ENCODE measurements around the gene MAGOH.
"Not testable (repeated sequence)": the region's sequence is repeated elsewhere in the genome, so short reads cannot be mapped to it uniquely, and the experiment has no call there.

MAGOH gene

DNA sequence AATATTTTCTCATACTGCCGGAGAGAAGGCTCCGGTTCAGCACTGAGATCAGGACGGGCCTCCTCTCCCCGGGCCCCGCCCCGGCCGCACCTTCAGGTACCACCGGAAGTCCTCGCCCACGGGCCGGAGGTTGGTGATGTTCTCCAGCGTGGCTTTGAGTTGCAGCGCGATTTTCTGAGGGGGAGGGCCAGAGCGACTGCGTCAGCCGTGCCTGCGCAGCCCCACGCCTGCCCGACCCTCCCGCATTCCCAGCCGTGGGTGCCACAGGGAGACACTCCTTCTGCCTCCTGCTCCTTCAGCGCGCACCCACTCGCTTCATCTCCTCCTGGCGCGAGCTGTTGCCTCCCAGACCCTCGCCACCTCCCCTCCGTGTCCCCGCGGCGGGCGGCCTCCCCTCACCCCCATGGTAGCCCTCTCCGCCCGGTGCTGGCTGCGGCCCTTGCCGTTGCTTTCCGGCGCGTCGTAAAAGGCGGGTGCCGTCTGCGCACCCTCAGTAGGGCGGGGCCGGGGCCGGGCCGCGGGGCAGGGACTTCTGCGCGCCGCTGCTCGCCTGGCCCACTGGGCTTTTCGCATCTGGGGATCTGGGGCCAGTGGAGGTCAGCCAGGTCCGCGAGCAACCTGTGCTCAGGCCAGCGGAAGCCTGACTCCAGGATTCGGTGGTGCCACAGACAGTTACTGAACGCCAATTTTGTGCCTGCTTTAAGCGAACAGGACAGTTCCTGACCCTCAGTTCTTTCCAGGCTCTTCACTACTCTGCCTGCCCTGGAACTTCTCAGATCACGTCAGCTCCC is 18.0 kb downstream of the MAGOH start, which contains the start of gene CZIB:
CZIB (minus strand) TSS at position 464 of the 791 bp plus-strand sequence; CDS start at position 405, 59 bp downstream.
- peak; percentile 93 for DNase-seq (ENCODE audit: low spot score)

DNA sequence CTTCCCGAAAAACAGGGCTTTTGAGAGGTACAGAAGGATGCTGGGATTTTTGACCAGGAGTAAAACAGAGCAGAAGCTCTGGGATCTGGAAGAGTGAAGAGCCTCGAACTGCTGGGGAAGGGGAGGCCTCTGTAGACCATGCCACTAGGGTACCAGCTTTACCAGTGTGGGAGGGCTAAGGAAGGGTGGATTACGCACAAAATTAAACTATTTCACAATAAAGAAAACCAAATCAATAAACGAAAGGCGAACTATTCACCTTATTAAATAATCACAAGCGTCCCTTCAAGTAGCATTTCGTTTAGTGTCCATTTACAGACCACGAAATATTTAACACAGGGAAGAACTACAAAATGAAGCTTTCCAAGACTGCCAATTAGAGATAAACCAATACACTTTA is 18.6 kb downstream of the MAGOH start:
- no peak for DNase-seq (ENCODE audit: low spot score)

DNA sequence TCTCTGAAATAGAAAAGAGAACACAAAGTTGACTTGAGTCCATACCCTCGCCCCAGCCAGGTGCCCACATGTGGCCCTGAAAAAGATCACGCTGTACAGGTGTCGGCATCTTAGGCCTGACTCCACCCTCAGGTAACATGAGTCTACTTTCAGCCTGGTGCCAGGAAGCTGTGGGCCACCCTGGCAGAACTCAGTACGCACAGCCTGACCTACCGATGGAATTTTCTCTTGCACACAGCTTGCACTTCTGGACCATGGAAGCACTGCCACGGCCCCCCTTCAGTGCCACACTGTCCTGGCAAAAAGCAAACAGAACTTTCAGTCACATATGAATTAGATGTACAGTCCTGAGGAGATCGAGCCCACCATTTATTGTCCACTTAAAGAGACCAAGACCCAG is 20.1 kb downstream of the MAGOH start:
- no peak for DNase-seq (ENCODE audit: low spot score)

DNA sequence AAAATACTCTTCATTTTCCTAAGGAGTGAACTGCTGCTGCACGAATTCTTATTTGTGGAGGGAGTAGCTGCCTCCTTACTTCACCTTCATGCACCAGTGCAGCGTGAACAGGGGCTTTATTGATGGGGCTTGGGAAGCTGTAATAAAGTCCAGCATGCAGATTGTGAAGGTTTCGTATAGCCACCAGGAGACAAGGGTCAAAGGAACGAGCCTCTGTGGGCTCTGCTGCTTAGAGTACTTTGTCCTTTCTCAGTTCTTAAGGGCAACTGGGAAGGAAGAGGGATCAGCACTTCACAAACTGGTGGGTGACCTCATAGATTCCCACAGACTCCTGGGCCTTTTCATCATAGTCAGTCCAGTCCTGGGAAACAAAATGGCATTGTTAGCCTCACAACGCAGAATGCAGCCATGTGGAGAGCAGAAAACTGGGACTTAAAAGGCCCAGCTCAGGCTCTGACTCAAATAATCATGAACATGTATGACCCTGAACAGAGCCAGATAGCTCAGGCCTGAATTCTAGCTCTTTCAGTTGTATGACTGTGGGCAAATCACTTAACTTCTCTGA is 23.9 kb downstream of the MAGOH start:
- DNase-seq (ENCODE audit: low spot score) = no peak

DNA sequence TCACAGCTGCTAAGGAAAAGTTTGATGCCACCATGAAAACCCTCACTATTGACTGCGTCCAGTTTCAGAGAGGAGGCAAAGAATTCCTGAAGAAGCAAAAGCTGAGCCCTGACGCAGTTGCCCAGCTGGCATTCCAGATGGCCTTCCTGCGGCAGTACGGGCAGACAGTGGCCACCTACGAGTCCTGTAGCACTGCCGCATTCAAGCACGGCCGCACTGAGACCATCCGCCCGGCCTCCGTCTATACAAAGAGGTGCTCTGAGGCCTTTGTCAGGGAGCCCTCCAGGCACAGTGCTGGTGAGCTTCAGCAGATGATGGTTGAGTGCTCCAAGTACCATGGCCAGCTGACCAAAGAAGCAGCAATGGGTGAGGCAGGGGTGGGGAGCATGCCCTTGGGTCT is 27.4 kb downstream of the MAGOH start:
- DNase-seq (ENCODE audit: low spot score) = no peak

DNA sequence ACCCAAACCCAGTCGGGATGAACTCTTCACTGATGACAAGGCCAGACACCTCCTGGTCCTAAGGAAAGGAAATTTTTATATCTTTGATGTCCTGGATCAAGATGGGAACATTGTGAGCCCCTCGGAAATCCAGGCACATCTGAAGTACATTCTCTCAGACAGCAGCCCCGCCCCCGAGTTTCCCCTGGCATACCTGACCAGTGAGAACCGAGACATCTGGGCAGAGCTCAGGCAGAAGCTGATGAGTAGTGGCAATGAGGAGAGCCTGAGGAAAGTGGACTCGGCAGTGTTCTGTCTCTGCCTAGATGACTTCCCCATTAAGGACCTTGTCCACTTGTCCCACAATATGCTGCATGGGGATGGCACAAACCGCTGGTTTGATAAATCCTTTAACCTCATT is 28.0 kb downstream of the MAGOH start:
- DNase-seq (ENCODE audit: low spot score) = no peak

DNA sequence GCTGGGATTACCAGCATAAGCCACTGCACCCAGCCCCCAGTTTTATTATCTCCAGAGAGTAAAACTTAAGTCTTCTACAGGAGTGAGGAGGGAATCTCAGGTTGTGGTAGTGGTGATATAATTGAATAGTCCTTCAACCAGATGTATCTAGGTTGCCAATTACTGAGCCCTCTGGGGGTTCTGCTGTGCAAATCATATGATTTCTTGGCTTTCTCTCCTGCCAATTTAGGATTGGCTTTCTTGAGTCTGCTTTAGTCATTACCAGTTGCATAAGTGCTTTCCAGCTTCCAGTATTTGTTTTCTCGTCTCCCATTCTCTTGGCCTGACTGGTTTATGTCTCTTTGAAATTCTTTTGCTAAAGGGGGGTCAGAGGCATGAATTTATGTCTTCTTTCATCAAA is 30.6 kb downstream of the MAGOH start:
- no peak for DNase-seq (ENCODE audit: low spot score)

DNA sequence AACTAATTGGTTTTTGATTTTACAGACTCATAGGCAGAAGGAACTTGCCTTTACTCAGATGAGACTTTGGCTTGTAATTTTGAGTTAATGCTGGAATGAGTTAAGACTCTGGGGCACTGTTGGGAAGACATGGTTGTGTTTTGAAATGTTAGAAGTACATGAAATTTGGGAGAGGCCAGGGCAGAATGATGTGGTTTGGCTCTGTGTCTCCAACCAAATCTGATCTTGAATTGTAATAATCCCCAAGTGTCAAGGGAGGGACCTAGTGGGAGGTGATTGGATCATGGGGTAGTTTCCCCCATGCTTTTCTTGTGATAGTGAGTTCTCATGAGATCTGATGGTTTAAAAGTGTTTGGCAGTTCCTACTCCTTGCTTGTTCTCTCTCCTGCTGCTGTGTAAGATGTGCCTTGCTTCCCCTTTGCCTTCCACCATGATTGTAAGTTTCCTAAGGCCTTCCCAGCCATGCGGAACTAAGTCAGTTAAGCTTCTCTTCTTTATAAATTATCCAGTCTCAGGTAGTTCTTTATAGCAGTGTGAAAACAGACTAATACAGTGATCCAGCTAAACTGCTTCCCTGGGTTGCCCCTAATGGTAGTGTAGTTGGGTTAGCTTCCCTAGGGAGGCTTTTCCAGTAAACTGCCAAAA is 31.5 kb downstream of the MAGOH start:
- no peak for DNase-seq (ENCODE audit: low spot score)

DNA sequence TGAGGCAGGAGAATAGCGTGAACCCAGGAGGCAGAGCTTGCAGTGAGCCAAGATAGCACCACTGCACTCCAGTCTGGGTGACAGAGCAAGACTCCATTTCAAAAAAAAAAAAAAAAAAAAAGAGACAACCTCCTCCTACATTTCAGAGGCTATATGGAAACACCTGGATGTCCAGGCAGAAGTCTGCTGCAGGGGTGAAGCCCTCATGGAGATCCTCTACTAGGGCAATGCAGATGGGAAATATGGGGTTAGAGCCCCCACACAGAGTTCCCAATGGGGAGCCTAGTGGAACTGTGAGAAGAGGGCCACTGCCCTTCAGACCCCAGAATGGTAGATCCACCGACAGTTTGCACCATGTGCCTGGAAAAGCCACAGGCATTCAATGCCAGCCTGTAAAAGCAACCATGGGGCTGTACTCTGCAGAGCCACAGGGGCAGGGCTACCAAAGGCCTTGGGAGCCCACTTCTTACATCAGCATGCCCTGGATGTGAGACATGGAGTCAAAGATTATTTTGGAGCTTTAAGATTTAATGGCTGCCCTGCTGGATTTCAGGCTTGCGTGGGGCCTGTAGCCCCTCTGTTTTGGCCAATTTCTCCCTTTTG is 32.1 kb downstream of the MAGOH start:
- not testable (repeated sequence) for DNase-seq (ENCODE audit: low spot score)

DNA sequence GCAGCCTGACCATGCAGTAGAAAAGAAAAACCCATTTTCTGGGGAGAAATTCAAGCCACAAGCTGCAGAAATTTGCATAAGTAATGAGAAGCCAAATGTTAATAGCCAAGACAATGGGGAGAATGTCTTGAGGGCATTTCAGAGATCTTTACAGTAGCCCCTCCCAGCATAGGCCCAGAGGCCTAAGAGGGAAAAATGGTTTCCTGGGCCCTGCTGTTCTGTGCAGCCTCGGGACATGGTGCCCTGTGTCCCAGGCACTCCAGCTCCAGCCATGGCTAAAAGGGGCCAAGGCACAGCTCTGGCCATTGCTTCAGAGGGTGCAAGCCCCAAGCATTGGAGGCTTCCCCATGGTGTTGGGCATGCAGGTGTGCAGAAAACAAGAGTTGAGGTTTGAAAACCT is 32.8 kb downstream of the MAGOH start:
- DNase-seq (ENCODE audit: low spot score) = not testable (repeated sequence)

DNA sequence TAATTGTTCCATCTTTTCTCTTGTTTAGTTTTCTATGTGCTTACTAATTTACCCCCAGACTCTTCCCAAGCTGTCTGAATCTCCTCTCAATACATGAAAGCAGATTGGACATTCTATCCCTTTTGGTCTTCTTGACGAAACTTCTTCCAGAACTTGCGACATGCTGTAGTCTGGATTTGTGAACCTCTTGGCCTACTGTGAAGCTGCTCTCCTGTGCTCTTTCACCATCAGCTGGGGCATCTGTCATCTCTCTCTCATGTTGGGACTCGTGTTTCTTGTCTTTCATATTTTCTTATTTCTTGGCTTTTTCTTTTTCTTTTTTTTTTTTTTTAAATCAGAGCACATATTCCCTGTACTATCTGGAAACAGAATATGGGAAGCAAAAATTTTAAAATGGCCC is 34.9 kb downstream of the MAGOH start:
- no peak for DNase-seq (ENCODE audit: low spot score)

DNA sequence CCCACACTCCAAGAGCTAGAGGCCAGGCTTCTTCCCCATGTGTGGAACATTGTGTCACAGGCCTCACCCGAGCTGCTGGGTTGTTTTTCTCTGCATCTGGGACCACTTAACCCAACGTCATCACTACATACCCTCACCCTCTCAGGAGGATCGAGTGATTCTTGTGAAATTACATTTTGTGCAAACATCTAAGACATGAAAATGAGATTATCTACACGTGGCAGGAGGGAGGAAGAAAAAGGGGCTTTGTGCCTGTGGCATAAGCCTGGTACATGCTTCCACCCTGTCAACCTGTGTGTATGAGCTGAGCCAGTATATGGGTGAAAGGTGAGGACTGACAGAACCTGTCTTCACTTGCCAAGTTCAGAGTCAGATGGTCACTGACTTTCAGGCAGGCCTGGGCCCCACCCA is 40.1 kb downstream of the MAGOH start:
- no peak for DNase-seq (ENCODE audit: low spot score)

DNA sequence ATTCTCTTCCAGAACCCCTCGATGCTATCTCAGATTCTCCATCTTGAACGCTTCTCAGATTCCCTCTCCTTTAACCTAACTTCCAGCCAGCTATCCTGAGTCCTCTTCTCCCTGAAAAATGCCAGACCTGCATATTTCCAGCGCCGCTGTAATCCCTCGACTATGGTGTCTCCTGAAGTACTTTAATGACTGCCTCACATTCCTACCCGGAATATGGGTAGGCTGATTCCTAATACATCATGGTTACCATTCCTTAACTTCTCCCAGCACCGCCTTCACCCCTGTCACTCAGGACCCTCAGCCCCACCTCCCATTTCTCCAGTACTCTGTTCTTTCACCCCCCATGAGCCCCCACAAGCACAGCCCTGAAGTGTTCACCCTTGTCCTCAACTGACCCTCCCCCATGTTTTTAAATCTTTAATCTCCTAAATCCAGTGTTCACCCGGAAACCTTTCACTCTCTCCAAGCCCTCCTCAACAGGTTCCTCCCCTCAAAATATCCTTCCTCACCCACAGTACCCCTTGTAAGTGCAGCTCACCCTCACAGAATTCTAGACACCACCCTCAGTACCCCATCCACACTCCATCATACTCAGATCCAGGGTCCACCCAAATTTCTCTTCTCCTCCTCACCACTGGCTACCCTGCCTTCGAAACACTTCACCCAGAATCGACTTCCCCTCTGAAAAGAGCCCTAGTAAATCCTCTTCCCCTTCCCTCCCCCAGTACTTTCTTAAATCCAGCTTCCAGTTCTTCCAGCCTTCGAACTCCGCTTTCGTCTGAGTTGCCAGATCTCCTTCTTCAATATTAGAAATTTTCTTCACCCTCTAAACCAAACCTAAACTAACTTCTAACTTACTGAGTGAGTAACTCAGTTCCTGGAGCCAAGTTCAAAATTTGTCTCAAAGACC is 40.8 kb downstream of the MAGOH start:
- DNase-seq (ENCODE audit: low spot score) = no peak

DNA sequence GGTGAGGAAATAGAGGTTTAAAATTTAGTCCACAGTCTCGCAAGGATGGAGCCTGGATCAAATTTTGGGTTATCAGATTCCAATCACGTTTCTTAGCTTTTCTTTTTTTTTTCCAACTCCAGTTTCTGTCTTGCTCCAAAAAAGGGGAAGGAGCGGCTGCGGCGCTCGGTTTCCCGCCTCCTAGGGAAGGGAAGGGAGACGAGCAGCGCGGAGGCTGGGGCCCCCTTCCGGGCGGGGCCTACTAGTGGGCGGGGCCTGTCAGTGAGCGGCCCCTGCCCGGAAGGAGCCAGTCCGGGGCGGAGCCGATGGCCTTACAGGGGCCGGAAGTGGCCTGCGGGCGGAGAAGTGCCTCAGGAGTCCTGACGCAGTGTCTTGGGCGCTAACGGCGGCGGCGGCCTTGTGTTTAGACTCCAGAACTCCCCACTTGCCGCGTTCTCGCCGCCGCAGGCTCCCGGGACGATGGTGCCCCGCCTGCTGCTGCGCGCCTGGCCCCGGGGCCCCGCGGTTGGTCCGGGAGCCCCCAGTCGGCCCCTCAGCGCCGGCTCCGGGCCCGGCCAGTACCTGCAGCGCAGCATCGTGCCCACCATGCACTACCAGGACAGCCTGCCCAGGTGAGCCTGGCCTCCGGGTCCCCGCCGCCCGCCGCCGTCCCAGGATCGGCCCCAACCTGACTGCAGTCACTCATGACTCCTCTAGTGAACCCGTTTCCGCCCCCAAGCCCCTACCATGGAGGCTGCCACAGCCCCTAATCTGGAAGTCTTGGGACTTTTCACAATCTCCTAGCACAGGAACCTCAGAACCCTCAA is 41.6 kb downstream of the MAGOH start, which contains the start of gene CPT2:
CPT2 (plus strand) TSS at position 340 of the 806 bp plus-strand sequence; CDS start at position 460, 120 bp downstream.
- peak; percentile 89 for DNase-seq (ENCODE audit: low spot score)

DNA sequence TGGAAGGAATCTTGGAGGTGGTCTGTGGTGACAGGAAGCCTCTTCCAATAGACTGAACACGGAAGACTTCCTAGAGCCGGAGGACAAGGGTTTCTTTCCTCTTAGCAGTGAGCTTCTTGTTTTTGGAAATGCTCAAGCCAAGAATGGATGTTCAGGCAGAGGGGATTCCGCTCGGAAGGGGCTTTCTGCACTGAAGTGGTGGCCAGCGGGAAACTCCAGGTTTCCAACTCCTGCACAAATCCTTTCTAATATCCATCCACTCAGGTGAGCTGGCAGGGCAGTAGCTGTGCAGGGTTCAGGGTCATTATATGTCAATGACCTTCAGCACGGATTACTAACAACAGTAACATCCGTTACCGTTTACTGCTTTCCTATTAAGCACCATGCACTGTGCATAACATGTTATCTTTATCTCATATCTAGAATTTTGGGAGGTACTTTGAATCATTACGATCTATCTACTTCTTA is 42.3 kb downstream of the MAGOH start:
- no peak for DNase-seq (ENCODE audit: low spot score)

DNA sequence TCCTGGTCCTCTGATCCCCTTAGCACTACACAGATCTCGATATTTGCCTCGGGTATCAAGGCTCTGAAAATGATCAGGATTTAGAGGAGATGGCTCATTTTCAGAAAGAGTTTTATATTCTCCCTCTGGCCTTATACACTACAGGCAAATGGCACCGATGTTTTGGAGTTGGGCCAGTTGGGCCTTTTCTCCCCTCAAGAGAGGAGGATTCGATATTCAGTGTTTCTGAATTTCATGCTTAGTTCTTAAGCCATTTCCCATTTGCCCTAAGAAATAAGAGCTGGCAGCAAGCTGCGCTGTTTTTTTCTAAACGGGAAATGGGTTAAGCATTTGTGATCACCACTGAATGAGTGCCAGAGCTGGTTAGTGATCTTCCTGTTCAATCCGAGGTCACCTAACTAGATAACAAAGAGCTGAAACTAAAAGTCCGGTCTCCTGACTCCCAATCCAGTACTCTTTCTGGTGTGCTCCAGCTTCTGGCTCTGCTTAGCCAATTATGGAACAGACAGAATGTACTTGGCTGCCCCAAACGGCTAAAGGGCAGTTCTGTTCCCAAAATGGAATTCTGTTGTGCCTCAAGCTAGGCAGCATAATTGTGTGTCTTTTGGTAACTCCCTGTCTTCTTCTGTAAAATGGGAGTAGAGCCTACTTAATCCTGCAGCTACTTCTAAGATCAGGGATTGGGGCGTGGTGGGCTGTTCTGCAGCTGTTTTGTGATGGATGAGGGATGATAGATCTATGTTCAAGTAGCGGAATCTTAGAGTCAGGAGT is 42.9 kb downstream of the MAGOH start:
- no peak for DNase-seq (ENCODE audit: low spot score)

DNA sequence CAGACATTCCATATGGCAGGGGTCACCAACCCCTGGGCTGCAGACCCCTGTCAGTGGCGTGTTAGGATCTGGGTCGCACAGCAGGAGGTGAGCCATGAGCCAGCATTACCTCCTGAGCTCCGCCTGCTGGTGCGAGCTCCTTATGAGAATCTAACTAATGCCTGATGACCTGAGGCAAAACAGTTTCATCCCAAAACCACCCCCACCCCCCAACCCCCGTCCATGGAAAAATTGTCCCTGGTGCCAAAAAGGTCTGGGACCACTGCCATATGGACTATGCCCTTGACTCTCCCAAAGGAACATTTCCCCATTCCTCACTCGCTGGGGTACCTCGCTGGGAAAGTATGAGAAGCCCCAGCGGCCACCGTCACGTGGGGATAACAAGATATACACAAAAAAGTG is 48.1 kb downstream of the MAGOH start:
- no peak for DNase-seq (ENCODE audit: low spot score)

DNA sequence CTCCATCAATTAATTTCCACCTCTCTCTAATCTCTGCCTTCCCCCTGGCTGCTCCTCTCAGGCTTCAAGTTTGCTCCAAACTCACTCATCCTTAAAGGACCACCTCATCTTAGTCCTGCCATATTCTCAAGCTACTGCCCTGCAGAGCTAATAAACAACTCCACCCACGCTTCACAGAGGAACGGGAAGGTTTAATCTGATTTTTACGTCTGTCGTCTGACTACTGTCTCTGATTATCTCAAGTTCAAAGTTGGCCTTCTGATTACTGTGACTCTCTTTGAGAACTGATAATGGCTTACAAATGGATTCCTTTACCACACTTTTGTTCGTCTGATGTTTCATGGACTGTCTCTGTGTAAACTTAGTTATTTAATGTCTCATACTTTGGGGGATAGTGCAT is 49.3 kb downstream of the MAGOH start:
- no peak for DNase-seq (ENCODE audit: low spot score)

DNA sequence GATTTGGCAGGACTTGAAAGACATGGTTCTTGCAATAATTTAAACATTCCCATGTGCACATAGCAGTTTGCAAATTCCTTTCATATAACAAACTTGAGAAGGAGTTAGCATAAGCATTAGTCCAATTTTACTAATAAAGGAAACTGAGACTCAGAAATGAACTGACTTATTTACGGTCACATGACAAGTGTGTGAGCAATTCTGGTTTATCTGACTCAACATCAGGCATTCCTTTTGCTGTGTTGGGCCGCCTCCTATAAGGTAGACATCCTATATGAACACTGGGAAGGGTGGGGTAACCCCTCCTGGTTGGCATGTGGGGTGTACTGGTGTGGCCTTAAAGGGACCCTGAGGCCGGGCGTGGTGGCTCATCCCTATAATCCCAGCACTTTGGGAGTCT is 50.2 kb downstream of the MAGOH start:
- DNase-seq (ENCODE audit: low spot score) = no peak

DNA sequence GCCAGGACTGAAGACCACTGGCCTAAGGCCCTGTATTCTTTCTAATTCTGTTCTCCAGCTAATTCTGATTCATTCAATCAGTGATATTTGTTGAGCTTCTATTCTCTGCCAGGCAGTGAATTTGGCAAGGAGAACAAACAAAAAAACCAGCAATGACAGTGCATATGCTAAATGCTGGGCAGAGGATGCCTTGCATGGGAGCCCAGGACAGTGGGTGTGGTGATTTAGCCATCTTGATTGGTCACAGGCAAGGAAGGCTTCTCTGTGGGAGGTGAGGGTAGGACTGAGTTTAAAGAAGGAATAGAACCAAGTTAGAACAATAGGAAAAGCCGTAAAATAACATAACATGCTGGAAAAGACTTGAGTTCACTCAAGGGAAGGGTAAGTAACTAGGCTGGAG is 50.9 kb downstream of the MAGOH start:
- no peak for DNase-seq (ENCODE audit: low spot score)
